Small intestine (tissue), 16 donors: ENCODE data around the gene CAMTA2. TPM values are rescaled to one million over a fixed set of nuclear protein-coding genes. Genes with fewer than 3 reads are reported as not detected.

ENCODE experiments used
- DNase-seq, 2 donors: peaks; one replicate each; pipeline versions ENCODE4 v3.0.0 to v3.0.0-alpha.2; 2013
- FAIRE-seq: peaks from 2 replicates; lab custom pipeline; 2012; peaks lifted over from hg19 to GRCh38; lab: Jason Lieb, UNC
- H3K27ac ChIP-seq, 3 donors: one replicate each; pipeline ENCODE4 v1.5.1; 2013; ENCODE audit warnings: low read length in 2 of 3, mild to moderate bottlenecking in 2 of 3, control low read depth in 1 of 3, inconsistent platforms in 1 of 3, low read depth in 1 of 3, moderate library complexity in 1 of 3
- H3K27me3 ChIP-seq, 3 donors: one replicate each; pipeline ENCODE4 v1.6.1; 2013; ENCODE audit warnings: low read length in 3 of 3, inconsistent platforms in 1 of 3; ENCODE audit not compliant: control insufficient read depth in 3 of 3, insufficient read depth in 3 of 3
- H3K36me3 ChIP-seq, 3 donors: one replicate each; pipeline ENCODE4 v1.6.1; 2013; ENCODE audit warnings: low read length in 3 of 3, inconsistent platforms in 1 of 3, low read depth in 1 of 3, mild to moderate bottlenecking in 1 of 3, moderate library complexity in 1 of 3; ENCODE audit not compliant: control insufficient read depth in 3 of 3, insufficient read depth in 2 of 3
- H3K4me1 ChIP-seq, 3 donors: one replicate each; pipeline ENCODE4 v1.6.1; 2013; ENCODE audit warnings: low read length in 2 of 3, inconsistent platforms in 1 of 3, low read depth in 1 of 3, mild to moderate bottlenecking in 1 of 3, moderate library complexity in 1 of 3; ENCODE audit not compliant: control insufficient read depth in 3 of 3, insufficient read depth in 2 of 3
- H3K4me3 ChIP-seq, 3 donors: one replicate each; pipeline ENCODE4 v1.5.1; 2013; ENCODE audit warnings: low read length in 3 of 3, control low read depth in 1 of 3, inconsistent platforms in 1 of 3, low read depth in 1 of 3, mild to moderate bottlenecking in 1 of 3, moderate library complexity in 1 of 3
- H3K9me3 ChIP-seq, 2 donors: one replicate each; pipeline ENCODE4 v1.6.1; 2013; ENCODE audit warnings: low read depth in 1 of 2, low read length in 1 of 2; ENCODE audit not compliant: control insufficient read depth in 2 of 2, insufficient read depth in 1 of 2
- WGBS, 3 donors: extraction: QIAGEN DNeasy Blood & Tissue Kit; methylation state at CpG; one replicate each; pipeline ENCODE4 v1.1.7; 2013; 5-methylcytosine and 5-hydroxymethylcytosine counted together
- long read RNA-seq, 10 donors: transcript quantifications; one replicate each; lab custom pipeline, GENCODE V29; 2026
- polyA plus RNA-seq, 4 donors: library from polyadenylated mRNA; stranded (reverse) in 3 of 4; unstranded in 1 of 4; fragments of 200-250 nt in 3 of 4; fragments of 120-200 nt in 1 of 4; gene quantifications; one replicate each; pipeline versions ENCODE4 v1.2.1 to v1.2.3, GENCODE V29; 2013
- donor health status: healthy with polysubstance abuse.
- donor health status: control.
- donor health status: control.
- donor health status: Bipolar disorder and iron deficiency.
- donor health status: healthy.

The CAMTA2 gene, protein sequence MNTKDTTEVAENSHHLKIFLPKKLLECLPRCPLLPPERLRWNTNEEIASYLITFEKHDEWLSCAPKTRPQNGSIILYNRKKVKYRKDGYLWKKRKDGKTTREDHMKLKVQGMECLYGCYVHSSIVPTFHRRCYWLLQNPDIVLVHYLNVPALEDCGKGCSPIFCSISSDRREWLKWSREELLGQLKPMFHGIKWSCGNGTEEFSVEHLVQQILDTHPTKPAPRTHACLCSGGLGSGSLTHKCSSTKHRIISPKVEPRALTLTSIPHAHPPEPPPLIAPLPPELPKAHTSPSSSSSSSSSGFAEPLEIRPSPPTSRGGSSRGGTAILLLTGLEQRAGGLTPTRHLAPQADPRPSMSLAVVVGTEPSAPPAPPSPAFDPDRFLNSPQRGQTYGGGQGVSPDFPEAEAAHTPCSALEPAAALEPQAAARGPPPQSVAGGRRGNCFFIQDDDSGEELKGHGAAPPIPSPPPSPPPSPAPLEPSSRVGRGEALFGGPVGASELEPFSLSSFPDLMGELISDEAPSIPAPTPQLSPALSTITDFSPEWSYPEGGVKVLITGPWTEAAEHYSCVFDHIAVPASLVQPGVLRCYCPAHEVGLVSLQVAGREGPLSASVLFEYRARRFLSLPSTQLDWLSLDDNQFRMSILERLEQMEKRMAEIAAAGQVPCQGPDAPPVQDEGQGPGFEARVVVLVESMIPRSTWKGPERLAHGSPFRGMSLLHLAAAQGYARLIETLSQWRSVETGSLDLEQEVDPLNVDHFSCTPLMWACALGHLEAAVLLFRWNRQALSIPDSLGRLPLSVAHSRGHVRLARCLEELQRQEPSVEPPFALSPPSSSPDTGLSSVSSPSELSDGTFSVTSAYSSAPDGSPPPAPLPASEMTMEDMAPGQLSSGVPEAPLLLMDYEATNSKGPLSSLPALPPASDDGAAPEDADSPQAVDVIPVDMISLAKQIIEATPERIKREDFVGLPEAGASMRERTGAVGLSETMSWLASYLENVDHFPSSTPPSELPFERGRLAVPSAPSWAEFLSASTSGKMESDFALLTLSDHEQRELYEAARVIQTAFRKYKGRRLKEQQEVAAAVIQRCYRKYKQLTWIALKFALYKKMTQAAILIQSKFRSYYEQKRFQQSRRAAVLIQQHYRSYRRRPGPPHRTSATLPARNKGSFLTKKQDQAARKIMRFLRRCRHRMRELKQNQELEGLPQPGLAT
- 10 to 100 TPM; 34.1 to 93.7 (median 58.6) TPM for polyA plus RNA-seq
- long read RNA-seq, donor 1 = 0 reads
- long read RNA-seq, donor 2, partial matches to known transcripts = 0 of 2 reads
- long read RNA-seq, donor 2, other reads (novel, unspliced or antisense) = 0 of 2 reads
- long read RNA-seq, donor 3, partial matches to known transcripts = 0 of 2 reads
- long read RNA-seq, donor 3, other reads (novel, unspliced or antisense) = 0 of 2 reads
- long read RNA-seq, donor 4 = 0 reads
- long read RNA-seq, donor 5, partial matches to known transcripts = 0 of 1 reads
- long read RNA-seq, donor 5, other reads (novel, unspliced or antisense) = 0 of 1 reads
- long read RNA-seq, donor 6, partial matches to known transcripts = 0 of 1 reads
- long read RNA-seq, donor 6, other reads (novel, unspliced or antisense) = 0 of 1 reads
- long read RNA-seq, donor 7, partial matches to known transcripts = 5 of 6 reads
- long read RNA-seq, donor 7, other reads (novel, unspliced or antisense) = 0 of 6 reads
- long read RNA-seq, donor 8 = 0 reads
- long read RNA-seq, donor 9, partial matches to known transcripts = 0 of 1 reads
- long read RNA-seq, donor 9, other reads (novel, unspliced or antisense) = 0 of 1 reads
- long read RNA-seq, donor 10, partial matches to known transcripts = 18 of 19 reads
- long read RNA-seq, donor 10, other reads (novel, unspliced or antisense) = 0 of 19 reads

DNA sequence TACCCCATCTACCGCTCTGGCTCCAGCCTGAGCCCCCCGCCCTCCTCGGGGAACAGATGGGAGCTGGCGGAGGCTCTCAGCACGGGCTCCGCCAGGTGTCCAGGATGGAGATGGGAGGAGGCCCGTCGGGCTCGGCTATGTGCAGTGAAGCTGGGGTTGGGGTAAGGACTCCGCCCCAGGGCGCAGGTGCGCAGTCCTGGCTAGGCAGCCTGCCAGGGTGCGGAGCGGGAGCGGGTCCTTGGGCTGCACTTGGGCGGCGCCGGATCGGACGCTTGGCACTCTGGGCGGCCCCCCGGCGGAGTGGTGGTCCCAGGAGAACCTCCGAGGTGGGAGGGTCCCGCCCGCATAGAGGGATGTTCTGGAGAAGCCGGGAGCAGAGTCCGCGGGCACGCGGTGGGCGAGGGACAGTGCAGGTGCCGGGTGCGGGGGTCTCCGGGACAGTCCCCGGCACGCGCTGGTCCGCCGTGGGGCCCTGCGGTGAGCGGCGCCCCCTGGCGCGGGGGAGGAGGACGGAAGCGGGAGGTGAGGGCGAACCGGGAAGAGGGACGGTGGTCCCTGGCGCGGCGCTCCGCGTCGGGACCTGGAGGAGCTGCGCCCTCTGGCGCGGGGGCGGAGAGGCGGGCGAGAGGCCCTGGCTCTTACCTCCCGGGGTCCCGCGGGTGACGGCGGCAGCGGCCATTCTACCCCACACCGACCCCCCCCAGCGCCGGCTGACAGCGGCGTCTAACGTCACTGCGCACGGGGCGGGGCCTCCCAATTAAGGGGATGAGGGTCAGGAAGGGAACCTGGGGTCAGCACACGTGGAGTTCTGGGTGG is at the start of gene CAMTA2:
TSS of gene CAMTA2 (minus strand) at position 725 of the 816 bp plus-strand sequence. CDS start 1,453 bp downstream, outside the sequence.
- peaks cover 0 to 20% (median 3%) of the 10 kb centered on the region in 3 donors for H3K36me3 ChIP-seq
- H3K27ac ChIP-seq = peak within 1 kb of the TSS; percentile 86 to 91 (median 90)
- no peaks in the 10 kb centered on the region for H3K9me3 ChIP-seq
- no peaks in the 10 kb centered on the region for H3K27me3 ChIP-seq
- FAIRE-seq (no peak), DNase-seq (peak; percentile 84 to 92)
- 0 to 1% (median 0%) methylated on average over 31 to 78 of the region's 78 CpGs for WGBS, 3 donors
- peaks cover 5 to 27% (median 16%) of the 10 kb centered on the region in 3 donors for H3K4me1 ChIP-seq
- H3K4me3 ChIP-seq = peak within 1 kb of the TSS; percentile 81 to 86 (median 84)

DNA sequence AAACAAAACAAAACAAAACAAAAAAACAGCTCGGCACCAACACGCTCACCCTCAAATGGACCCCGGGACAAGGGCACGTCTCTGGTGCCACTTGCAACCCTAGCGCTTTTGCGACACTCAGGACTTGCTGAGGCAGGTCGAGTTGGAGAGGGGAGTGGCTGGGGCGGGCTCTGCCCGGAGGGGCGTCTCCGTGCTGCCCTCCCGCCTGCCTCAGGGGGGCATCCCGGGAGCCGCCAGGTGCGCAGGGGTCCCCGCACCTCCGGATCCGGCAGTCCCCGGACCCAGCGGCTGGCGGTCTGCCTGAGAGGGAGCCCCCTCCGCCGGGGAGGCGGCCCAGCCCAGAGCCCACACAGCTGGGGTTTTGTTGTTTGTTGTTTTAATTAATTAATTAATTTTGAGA is 47.8 kb upstream of the CAMTA2 start, which contains the start of gene SLC52A1:
TSS of gene SLC52A1 (minus strand) at position 112 of the 400 bp plus-strand sequence. CDS start 820 bp downstream, outside the sequence.
- Histone ChIP-seq H3K9me3 (peaks cover 0 to 1% of the 10 kb centered on the region in 2 donors), H3K27me3 (no peaks in the 10 kb centered on the region), H3K4me3 (peak within 1 kb of the TSS in 2 of 3 donors; percentile 38 to 50), H3K27ac (peak within 1 kb of the TSS in 1 of 3 donors; percentile 64), H3K4me1 (peaks cover 0 to 8% (median 3%) of the 10 kb centered on the region in 3 donors), H3K36me3 (peaks cover 0 to 10% (median 0%) of the 10 kb centered on the region in 3 donors)
- 3 to 8% (median 6%) methylated on average over 23 to 24 of the region's 24 CpGs for WGBS, 3 donors
- DNase-seq (peak; percentile 50 to 71), FAIRE-seq (no peak)

- peaks cover 0 to 10% (median 0%) of the 10 kb centered on the region in 3 donors for H3K36me3 ChIP-seq
- no peaks in the 10 kb centered on the region for H3K27me3 ChIP-seq
- peak overlapping the region in 1 of 3 donors; percentile 64 for H3K27ac ChIP-seq
- WGBS, 3 donors = 22 to 69% (median 35%) methylated on average over 14 of the region's 14 CpGs
- no peaks in the 10 kb centered on the region for H3K9me3 ChIP-seq
- DNase-seq = no peak
- peaks cover 0 to 8% (median 3%) of the 10 kb centered on the region in 3 donors for H3K4me1 ChIP-seq
- FAIRE-seq = no peak
- peak overlapping the region in 1 of 3 donors; percentile 50 for H3K4me3 ChIP-seq
Observed at GRCh38 chr17:5034651-5035050, 47.2 kb upstream of the CAMTA2 start.

DNA sequence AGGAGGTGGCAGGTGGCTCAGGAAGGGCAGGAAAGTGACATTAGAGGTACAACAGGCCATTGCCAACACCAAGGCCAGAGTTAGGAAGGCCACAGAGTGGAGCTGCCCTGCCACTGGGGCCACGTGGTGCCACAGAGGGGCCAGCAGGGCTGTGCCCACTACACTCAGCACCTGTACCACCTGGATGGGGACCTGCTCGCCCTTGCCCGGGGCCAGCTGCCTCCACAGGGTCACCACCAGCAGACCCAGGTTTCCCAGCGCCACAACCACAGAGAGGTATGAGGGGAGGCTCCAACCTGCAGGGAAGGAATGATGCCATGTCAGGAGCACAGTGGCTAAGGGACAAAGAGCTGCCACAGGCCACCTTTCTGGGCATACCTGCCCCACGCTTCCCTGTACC is 46.6 kb upstream of the CAMTA2 start:
- H3K27ac ChIP-seq = peak overlapping the region in 1 of 3 donors; percentile 64
- WGBS, 3 donors = 59 to 75% (median 61%) methylated on average over 5 of the region's 5 CpGs

GRCh38 chr17:5033352-5034015 is 46.0 kb upstream of the CAMTA2 start:
- H3K4me3 ChIP-seq = peak overlapping the region in 1 of 3 donors; percentile 50
- 76 to 89% (median 82%) methylated on average over 13 of the region's 13 CpGs for WGBS, 3 donors

More for the DNA sequence above, 46.6 kb upstream of the CAMTA2 start:
- FAIRE-seq (no peak), DNase-seq (no peak)
- peaks cover 0 to 8% (median 3%) of the 10 kb centered on the region in 3 donors for H3K4me1 ChIP-seq
- H3K27me3 ChIP-seq = no peaks in the 10 kb centered on the region
- peaks cover 0 to 10% (median 0%) of the 10 kb centered on the region in 3 donors for H3K36me3 ChIP-seq
- no peaks in the 10 kb centered on the region for H3K9me3 ChIP-seq
- peak overlapping the region in 1 of 3 donors; percentile 50 for H3K4me3 ChIP-seq

DNA sequence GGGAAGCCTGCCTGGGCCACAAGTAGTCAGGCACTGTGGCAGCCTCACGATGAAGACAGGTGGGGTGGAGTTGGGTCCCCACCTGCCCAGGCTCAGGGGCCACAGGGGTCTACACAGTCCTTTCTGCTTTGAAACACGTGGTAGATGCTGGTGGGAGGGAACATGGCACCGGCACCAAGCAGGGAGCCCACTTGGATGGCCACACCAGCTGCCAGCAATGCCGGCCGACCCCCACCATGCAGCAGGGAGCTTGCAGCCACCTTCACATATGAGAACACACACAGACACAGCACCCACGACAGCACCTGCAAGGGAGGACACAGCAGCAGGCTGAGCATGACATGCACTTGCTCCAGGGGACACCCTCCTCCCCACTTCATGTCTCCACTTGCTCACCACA is 45.4 kb upstream of the CAMTA2 start:
- FAIRE-seq (no peak), DNase-seq (no peak)
- Histone ChIP-seq H3K36me3 (peaks cover 0 to 10% (median 0%) of the 10 kb centered on the region in 3 donors), H3K9me3 (no peaks in the 10 kb centered on the region), H3K27ac (peak overlapping the region in 1 of 3 donors; percentile 50), H3K4me3 (peak overlapping the region in 1 of 3 donors; percentile 50), H3K4me1 (peaks cover 0 to 8% (median 3%) of the 10 kb centered on the region in 3 donors), H3K27me3 (no peaks in the 10 kb centered on the region)
- 63 to 81% (median 79%) methylated on average over 6 of the region's 6 CpGs for WGBS, 3 donors

More at GRCh38 chr17:5033352-5034015, 46.0 kb upstream of the CAMTA2 start:
- FAIRE-seq (no peak), DNase-seq (no peak)
- Histone ChIP-seq H3K27ac (peak overlapping the region in 1 of 3 donors; percentile 13), H3K9me3 (no peaks in the 10 kb centered on the region), H3K36me3 (peaks cover 0 to 10% (median 0%) of the 10 kb centered on the region in 3 donors), H3K27me3 (no peaks in the 10 kb centered on the region), H3K4me1 (peaks cover 0 to 8% (median 3%) of the 10 kb centered on the region in 3 donors)
